NB4 (cell line): ENCODE data around the gene PAX5.
A peak's percentile ranks its signal among the peaks of the same experiment; 100 is the strongest.

Source experiments
- DNase-seq: peaks from one replicate; pipeline ENCODE4 v3.0.0; 2010; ENCODE audit warnings: low read depth
- H3K4me3 ChIP-seq: one replicate; pipeline ENCODE4 v1.5.1; 2011; ENCODE audit warnings: mild to moderate bottlenecking, low read depth, low read length, moderate library complexity
- MAX ChIP-seq: IDR thresholded peaks from 2 replicates; pipeline ENCODE4 v1.6.1; 2011; ENCODE audit warnings: low read depth, low read length
- MYC ChIP-seq: IDR thresholded peaks from 2 replicates; pipeline ENCODE4 v1.6.1; 2011; ENCODE audit warnings: low read depth, low read length
- POLR2A ChIP-seq: IDR thresholded peaks from 2 replicates; pipeline ENCODE4 v1.6.1; 2011; ENCODE audit warnings: mild to moderate bottlenecking; ENCODE audit not compliant: insufficient read length; ENCODE audit errors: extremely low read depth
- TF ChIP-seq, protein P1 (sequence below): IDR thresholded peaks from one replicate; pipeline ENCODE4 v1.5.1; 2012; ENCODE audit warnings: low read depth, low read length

PAX5 gene

GRCh38 chr9:36996706-36997086 lies 37.4 kb downstream of the PAX5 start:
- H3K4me3 ChIP-seq, result no peak overlapping the region
- no peak for DNase-seq
- TF ChIP-seq, protein P1, sequence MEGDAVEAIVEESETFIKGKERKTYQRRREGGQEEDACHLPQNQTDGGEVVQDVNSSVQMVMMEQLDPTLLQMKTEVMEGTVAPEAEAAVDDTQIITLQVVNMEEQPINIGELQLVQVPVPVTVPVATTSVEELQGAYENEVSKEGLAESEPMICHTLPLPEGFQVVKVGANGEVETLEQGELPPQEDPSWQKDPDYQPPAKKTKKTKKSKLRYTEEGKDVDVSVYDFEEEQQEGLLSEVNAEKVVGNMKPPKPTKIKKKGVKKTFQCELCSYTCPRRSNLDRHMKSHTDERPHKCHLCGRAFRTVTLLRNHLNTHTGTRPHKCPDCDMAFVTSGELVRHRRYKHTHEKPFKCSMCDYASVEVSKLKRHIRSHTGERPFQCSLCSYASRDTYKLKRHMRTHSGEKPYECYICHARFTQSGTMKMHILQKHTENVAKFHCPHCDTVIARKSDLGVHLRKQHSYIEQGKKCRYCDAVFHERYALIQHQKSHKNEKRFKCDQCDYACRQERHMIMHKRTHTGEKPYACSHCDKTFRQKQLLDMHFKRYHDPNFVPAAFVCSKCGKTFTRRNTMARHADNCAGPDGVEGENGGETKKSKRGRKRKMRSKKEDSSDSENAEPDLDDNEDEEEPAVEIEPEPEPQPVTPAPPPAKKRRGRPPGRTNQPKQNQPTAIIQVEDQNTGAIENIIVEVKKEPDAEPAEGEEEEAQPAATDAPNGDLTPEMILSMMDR, result no peak
- TF ChIP-seq MYC (no peak), MAX (no peak), POLR2A (no peak)

GRCh38 chr9:36995927-36996705 lies 38.0 kb downstream of the PAX5 start:
- H3K4me3 ChIP-seq, result peak overlapping the region; percentile 40
- DNase-seq, result peak; percentile 70
- TF ChIP-seq, protein P1, result peak; percentile 68
- TF ChIP-seq MYC (no peak), MAX (no peak)

DNA sequence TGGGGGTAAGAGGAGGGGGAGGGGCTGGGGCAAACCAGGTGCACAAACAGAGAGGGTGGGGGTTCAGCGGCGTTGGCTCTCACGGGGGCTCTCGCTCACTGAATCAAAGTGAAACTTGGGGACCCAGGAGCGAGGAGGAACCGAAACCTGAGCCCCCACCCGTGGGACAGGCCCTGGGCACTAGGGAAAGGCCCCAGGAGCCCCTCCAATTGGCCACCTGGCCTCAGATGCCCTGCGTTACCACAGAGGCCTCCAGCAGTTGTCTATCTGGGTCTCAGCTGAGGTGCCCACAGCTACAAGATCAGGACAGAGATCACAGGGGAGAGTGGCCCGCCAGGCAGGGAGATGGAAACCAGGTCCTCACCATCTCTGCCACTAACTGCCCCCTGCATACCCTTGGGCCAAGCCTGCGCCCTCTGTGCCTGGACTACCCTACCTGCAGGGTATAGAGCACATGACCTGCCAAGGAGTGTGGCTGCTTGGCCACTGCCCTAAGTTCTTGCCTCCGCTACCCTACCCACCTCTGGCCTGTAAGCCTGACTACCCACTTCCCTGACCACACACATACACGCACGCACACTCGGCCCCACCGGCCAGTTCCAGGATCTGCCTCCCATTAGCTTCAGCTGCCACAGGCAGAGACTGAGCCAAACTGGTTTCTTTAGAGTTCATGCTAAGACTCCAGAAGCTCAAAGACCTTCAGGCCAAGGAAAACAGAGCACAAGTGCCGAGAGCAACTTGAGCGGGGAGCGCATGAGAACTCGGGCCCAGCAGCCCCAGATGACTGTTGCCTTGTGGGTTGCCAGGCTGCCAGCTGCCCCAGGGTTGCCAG lies 39.9 kb downstream of the PAX5 start:
- DNase-seq, result no peak
- H3K4me3 ChIP-seq, result no peak overlapping the region
- TF ChIP-seq POLR2A (no peak), MYC (no peak)

DNA sequence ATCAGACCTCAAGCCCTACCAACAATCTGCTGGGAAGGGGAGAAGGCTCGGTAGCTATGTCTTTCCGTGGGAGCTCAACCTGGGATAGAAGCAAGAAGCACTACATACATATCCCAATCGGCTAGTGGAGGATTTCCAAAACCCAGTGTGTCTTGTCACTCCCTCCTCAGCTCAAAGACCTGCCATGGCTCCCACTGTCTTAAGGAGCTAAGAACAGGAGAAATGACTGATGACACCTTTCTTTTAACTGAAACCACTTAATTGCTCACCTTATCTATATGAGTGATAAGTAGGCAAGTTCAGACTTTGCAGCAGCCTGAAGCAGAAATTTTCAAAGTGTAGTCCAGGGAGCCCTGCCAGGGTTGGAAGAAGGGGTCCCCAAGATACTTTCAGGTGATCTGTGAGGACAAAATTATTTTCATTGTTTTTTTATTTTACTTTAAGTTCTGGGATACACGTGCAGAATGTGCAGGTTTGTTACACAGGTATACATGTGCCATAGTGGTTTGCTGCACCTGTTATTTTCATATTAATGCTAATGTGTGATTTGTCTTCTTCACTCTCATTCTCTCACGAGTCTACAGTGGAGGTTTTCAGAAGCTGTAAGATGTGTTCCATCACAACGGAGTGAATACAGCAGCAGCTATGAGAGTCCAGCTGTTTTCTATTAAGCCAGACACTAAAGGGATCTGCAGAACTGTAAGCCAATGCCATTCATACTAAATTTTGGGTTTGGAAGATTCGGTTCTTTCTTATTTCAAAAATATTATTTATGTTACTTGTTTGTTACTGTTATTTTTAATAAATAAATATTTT lies 41.4 kb downstream of the PAX5 start:
- TF ChIP-seq MYC (no peak), MAX (no peak), POLR2A (no peak)
- TF ChIP-seq, protein P1, result no peak
- H3K4me3 ChIP-seq, result no peak overlapping the region
- DNase-seq, result no peak

DNA sequence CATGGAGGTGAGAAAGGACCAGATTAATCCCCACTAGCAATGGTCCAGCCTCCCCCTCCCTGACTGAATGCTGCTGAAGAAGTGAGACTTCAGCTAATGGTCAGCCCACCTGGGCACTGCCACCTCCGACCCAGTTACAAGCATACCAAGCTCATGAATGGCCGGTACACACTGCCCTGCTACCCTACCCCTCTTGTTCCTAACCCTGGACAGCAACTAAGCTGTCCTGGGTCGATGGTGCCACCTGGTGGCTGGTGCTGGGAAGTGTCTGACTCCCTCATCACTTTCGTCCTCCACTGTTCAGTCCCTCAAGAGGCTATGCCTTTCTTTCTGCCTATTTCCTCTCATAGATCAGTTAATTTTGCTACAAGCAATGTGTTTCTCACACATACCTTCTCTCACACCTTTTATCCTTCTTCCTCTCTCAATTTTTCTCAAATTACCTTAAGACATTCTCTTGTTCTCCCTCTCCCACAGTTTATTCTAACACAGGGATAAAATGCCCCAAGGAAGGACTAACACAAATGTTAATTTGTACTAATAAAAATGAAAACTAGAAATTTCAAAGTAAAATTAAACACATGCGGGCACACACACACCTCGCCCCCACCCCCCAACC lies 42.4 kb downstream of the PAX5 start:
- peak; percentile 51 for DNase-seq
- no peak overlapping the region for H3K4me3 ChIP-seq
- no peak for TF ChIP-seq MYC
- TF ChIP-seq, protein P1, result peak; percentile 44

DNA sequence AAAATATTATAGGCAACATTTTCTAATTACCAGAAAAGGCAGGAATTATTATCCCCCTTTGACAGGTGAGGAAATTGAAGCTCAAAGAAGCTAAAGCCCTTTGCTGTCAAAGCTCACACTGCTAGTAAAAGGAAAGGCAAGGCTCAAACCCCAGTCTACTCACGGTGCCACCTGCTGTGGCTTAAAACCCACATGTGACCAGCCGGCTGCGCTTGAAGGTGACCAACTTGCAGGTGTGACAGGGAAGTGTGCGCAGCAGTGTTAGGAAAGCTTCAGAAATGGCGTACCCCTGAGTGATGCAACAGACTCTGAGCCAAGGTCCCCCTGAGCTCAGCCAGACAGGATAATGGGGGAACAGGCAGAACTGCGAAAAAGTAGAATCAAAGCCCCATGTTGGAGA lies 45.2 kb downstream of the PAX5 start:
- TF ChIP-seq MYC (no peak), MAX (no peak), POLR2A (no peak)
- TF ChIP-seq, protein P1, result no peak
- H3K4me3 ChIP-seq, result no peak overlapping the region
- DNase-seq, result no peak
